ENCODE data around the gene OR3A3. TPM values are rescaled to one million over a fixed set of nuclear protein-coding genes. Genes with fewer than 3 reads are reported as not detected.
"Not testable (repeated sequence)": the region's sequence is repeated elsewhere in the genome, so short reads cannot be mapped to it uniquely, and the experiment has no call there.

OR3A3 gene
- total RNA-seq (2014; rRNA removed; shearing (Covaris generic)) = not detected in 2 replicates

DNA sequence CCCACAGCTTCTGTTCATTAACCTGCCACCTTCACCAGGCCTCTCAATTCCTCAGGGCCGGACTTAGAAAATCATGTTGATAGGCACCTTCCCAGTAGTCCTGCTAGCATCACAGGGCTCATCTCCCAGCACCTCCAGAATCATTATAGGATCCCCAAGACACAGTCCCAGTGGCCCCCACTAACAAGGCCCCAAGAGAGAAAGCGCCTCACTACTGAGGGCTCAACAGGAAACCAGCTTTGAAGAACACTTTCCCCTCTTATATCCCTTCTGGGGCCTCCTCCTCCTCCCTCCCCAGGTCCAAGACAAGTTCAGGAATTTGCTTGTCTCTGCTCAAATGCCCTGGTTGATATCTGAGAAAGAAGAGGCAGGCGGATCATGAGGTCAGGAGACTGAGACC is at the start of gene OR3A3:
Gene OR3A3 (plus strand): TSS at position 301 of the 400 bp plus-strand sequence.
- no peak for DNase-seq (ENCODE audit: low read depth)

DNA sequence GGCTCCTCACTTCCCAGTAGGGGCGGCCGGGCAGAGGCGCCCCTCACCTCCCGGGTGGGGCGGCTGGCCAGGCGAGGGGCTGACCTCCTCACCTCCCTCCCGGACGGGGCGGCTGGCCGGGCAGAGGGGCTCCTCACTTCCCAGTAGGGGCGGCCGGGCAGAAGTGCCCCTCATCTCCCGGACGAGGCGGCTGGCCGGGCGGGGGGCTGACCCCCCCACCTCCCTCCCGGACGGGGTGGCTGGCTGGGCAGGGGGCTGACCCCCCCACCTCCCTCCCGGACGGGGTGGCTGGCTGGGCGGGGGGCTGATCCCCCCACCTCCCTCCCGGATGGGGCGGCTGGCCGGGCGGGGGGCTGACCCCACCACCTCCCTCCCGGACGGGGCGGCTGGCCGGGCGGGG is 40.0 kb upstream of the OR3A3 start:
- DNase-seq (ENCODE audit: low read depth) = not testable (repeated sequence)

DNA sequence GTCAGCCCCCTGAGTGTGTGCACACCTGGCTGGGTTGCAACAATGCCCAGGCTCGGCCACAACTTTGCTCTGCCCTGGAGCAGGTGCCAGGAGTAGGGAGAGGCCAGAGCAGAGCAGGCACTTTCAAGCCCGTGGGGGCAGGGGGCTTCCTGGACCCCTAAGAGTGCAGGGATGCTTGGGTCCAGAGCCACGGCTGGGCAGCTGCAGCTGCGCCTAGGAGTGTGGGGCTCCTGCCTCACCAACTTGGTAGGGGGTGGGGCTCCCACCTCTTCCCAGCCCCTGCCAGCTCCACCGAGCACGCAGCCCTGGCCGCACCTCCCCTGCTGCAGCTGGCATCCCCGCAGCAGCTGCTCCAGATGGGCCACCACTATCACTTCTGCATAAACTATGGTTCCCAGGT is 32.8 kb upstream of the OR3A3 start:
- no peak for DNase-seq (ENCODE audit: low read depth)

DNA sequence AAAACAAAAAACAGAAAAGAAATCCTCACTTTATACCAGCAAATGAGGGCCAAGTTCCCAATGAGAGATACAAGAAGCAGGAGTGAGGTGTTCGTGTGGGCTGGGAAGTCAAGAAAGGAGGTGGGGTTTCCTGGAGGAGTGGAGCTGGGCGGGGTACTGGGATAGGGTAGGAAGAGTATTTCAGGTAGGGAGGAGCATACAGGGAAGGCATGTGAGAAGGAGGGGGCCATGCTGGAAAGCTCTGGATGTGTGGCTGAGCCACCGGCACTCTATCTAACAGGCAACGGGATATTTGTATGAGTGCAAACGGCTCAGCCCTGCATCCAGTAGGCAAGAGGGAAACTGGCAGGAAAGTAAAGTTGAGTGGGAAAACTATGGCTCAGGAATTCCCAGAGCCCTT is 29.2 kb upstream of the OR3A3 start:
- no peak for DNase-seq (ENCODE audit: low read depth)

DNA sequence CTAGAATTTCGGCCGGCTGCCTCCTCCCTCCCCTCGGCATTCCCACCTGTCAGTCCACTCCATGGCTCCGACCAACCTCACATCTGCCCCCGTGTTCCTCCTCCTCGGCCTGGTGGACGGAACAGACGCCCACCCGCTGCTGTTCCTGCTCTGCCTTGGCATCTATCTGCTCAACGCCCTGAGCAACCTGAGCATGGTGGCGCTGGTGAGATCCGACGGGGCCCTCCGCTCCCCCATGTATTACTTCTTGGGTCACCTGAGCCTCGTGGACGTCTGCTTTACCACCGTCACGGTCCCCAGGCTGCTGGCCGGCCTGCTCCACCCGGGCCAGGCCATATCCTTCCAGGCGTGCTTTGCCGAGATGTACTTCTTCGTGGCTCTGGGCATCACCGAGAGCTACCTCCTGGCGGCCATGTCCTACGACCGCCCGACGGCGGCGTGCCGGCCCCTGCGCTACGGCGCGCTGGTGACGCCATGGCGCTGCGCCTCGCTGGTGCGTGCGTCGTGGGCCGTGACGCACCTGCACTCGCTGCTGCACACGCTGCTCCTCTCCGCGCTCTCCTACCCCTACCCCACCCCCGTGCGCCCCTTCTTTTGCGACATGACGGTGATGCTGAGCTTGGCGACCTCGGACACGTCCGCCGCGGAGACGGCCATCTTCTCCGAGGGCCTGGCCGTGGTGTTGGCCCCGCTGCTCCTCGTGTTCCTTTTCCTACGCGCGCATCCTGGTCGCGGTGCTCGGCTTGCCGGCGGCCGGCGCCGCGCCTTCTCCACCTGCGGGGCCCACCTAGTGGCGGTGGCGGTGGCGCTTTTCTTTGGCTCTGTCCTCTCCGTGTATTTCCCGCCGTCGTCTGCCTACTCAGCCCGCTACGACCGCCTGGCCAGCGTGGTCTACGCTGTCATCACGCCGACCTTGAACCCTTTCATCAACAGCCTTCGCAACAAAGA is 25.0 kb upstream of the OR3A3 start, which contains the start of gene OR3A2:
Gene OR3A2 (minus strand): TSS at position 440 of the 948 bp plus-strand sequence.
- DNase-seq (ENCODE audit: low read depth) = no peak

DNA sequence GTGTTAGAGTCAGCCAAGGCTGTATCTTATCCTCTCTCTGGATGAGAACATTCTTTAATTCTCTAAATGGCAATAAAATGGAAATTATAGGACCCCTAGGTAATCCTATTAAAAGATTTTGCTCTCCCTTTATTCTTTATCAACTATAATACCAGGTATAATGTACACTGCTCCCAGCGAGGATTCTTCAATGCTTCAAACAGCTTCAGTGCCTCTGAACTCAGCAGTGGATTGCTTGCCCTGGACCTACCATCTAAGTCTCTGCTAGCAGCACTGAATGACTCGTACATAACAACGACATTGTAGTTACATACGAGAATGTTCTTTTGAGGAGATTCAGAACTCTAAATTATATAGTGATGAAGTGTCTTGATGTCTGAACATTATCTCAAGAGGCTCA is 21.4 kb upstream of the OR3A3 start:
- DNase-seq (ENCODE audit: low read depth) = no peak

DNA sequence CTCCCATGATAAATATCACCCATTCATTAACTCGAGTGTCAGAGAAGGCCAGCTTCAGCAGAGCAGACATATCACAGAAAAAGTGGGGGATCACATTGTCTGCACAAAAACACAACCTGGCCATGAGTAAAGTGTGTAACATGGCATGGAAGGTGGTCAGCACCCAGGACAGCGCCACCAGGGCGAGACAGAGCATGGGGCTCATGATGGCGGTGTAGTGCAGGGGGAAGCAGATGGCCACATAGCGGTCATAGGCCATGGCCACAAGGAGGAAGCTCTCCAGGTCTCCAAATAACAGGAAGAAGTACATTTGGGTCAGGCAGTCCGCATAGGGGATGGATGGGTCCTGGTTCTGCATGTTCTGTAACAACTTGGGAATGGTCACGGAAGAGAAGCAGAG is 13.4 kb upstream of the OR3A3 start:
- not testable (repeated sequence) for DNase-seq (ENCODE audit: low read depth)

DNA sequence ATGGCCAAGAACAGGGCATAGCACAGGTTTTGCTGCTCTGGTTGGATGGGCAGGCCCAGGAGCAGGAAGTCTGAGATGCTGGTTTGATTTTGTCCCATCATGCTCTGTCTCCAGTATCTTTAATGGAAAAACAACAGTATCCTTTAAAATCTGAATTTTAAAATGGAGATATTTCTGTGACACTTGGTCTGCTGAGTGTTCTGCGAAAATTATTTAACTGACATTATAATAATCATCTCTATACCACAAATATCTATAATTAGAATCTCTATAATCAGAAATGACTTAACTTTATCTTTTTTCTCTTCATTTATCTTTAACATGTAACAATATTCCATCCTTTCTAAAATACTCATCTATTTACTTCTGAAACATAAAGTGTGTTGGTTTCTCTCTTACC is 12.9 kb upstream of the OR3A3 start, which contains the start of gene OR1E1:
Gene OR1E1 (minus strand): TSS at position 101 of the 400 bp plus-strand sequence. CDS start 0 bp downstream, at position 101.
- no peak for DNase-seq (ENCODE audit: low read depth)

DNA sequence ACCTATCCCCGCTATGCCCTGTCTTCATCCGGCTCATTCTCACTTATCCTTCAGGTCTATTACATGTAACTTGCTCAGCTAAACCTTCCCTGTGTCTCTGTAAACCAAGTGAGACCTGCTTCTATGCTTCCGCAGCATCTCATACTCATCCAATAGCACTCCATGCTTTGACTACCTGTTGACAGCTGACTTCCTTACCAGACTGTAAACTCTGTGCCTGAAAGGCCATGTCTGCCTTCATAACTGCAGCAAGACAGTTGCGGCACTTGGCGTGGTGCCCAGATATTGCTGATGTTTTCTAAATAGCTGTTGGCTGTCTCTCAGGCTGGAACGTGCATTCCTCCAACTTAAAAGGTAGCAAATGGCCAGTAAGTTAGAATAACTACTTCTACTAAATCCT is 11.1 kb upstream of the OR3A3 start:
- no peak for DNase-seq (ENCODE audit: low read depth)

DNA sequence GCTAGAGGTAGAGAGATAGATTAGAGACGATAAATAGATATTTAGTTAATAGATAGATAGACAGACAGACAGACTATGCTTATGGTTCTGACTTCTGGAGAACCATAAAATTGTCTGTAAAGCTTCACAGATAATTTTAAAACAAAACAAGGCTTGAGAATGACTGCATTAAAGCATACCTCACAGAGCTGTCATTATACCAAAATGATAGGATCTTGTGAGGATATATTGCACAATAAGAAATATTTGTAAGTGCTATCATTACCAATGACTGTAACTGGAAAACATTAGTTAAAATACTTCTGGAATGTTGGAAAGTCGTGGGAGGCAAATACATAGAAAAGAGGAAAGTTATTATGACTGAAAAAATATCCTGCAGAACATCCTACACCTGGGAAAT is 9.4 kb upstream of the OR3A3 start:
- DNase-seq (ENCODE audit: low read depth) = no peak

DNA sequence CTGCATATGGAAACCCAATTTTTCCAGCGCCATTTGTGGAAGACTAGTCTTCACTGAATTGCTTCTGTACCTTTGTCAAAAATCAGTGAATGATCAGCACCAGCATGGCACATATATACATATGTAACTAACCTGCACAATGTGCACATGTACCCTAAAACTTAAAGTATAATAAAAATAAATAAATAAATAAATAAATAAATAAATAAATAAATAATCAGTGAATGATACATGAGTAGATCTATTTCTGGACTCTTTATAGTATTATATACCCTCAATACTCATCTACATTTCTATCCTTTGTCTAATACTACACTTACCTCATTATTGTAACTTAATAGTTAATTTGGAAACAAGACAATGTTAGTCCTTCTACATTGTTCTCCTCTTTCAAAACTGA is 7.3 kb upstream of the OR3A3 start:
- not testable (repeated sequence) for DNase-seq (ENCODE audit: low read depth)

DNA sequence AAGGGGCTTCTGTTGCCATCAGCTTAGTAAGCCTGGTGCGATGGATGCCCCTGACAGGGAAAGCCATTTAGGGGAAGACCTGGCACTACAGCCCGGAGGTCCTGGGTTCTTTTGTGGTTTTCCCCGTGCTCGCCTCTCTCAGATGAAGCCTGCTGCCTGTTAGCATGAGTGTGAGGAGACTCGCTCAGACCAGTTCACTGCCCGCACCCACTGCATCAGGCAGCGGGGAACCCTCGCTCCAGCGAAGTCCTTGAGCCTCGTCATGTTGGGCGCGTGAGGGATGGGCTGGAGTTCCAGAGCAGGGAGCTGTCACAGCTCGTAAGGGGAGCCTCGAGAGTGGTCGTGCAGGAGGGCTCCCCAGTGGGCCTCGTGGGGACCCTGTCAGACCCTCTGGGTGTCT is 1.0 kb downstream of the OR3A3 start:
- DNase-seq (ENCODE audit: low read depth) = not testable (repeated sequence)

DNA sequence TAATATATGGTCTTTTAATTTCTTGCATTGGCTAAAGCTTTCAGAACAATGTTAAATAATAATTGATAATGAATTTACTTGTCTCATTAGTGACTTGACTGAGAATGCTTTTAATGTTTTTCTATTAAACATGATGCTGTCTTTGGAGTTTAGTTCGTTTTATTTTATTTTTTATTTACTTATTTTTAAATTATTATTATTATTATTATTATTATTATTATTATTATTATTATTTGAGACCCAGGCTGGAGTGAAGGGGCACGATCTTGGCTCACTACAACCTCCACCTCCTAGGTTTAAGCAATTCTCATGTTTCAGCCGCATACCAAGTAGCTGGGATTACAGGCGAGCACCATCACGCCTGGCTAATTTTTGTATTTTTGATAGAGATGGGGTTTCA is 4.4 kb downstream of the OR3A3 start:
- no peak for DNase-seq (ENCODE audit: low read depth)

DNA sequence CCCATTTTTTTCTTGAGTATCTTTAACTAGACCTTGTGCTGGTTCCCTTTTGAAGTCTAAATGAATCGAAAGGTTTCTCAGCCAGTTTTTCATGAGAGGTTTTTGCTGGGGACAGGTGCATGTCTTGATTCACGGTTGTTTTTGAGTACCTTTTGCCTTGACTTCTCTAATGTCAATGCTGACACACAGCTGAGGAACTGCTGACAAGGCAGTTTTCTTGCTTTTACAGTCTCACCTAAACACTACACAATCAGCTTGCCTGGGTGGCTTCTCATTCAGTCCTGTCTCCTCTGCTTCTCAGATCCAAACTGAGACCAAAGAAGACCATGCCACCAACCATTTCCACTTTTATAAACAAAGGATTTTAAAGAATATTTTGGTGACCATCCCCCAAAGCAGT is 7.1 kb downstream of the OR3A3 start:
- no peak for DNase-seq (ENCODE audit: low read depth)

DNA sequence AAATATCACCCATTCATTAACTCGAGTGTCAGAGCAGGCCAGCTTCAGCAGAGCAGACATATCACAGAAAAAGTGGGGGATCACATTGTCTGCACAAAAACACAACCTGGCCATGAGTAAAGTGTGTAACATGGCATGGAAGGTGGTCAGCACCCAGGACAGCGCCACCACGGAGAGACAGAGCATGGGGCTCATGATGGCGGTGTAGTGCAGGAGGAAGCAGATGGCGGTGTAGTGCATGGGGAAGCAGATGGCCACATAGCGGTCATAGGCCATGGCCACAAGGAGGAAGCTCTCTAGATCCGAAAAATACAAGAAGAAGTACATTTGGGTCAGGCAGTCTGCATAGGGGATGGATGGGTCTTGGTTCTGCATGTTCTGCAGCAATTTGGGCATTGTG is 22.0 kb downstream of the OR3A3 start:
- not testable (repeated sequence) for DNase-seq (ENCODE audit: low read depth)

DNA sequence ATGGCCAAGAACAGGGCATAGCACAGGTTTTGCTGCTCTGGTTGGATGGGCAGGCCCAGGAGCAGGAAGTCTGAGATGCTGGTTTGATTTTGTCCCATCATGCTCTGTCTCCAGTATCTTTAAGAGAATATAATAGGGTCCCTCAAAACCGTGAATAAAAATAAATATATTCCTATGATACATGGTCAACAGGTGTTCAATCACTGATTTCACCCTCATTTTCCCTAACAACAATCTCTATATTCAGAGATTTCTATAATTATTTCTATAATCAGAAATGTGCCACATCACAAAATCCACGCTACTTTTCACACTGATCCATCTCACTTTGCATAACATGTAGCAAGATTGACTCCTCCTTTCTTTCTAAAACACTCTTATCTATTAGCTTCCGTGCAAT is 22.6 kb downstream of the OR3A3 start, which contains the start of gene OR1E2:
Gene OR1E2 (minus strand): TSS at position 101 of the 400 bp plus-strand sequence. CDS start 0 bp downstream, at position 101.
- DNase-seq (ENCODE audit: low read depth) = no peak

DNA sequence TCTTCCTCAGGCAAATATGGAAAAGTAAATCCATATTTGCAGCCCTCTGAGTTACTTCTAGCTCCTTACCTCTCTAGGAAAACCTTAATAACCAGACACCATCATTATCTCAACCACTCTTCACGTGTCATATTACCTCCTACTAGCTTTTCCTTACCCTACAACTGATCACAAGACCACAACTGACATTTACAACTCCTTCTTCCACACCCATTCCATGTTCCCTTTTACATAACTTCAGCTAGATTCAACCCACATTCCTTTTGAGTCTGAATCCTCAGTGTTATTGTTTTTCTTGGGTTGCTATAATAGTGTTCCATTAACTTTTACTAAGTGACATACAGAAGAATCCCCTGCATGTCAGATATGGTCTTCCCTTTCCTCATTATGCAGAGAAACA is 27.2 kb downstream of the OR3A3 start:
- DNase-seq (ENCODE audit: low read depth) = no peak

DNA sequence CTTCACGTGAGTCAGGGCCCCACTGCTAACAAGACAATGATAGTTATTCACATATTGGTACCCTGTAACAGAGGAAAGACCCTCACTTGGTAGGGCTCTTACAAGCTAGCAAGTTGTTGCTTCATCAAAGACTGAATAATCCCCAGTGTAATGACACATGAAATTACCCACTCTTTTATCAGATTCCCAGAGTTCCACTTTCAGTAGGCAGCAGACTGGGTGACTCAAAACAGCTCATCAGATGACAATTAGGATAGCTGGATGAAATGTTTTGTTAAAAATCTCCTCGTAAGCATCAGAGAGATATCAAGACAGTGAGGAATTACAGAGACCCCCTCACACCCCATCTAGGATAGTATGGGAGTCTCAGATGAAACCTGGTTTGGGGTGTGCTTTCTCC is 29.3 kb downstream of the OR3A3 start:
- DNase-seq (ENCODE audit: low read depth) = no peak

DNA sequence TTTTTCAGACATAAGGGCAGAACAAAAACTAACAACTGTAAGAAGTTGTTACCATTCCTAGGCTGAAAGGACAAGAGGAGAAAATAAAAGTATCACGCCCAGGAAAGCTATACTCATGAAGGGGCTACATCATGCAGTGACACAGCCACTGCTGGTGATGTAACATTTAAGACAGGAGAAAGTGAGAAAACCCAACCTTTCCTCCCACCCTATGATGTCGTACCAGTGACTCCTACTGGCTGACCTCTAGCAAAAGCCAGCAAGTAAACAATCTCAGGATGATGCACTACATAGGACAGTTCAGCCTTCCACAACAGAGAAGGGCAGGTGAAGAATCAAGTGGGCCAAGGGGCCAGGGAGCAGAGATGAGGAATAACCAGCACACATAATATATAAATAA is 36.5 kb downstream of the OR3A3 start:
- no peak for DNase-seq (ENCODE audit: low read depth)

DNA sequence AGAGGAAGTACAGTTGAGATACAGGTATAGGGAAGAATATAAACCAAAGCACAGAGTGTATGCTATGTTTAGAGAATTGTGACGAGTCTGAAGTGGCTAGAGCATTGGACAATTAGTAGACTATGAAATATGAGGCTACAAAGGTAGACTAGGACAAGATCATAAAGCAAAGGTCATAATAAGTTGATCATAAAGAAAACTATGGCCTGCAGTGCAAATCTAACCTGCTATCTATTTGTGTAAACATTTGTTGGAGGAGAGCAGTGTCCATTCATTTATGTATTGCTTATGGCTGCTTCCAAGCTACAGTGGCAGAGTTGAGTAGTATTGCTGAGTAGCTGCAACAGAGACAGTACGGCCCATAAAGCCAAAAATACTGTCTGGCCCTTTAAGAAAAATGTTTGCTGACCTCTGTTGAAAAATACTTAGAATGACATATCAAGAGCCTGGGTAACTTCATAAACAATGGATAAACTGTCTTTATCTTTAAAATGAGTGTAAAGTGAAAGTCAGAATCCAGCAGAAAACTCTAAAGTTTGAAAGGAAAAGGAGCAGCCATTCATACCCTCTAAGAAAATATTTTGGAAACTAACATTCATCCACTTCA is 37.0 kb downstream of the OR3A3 start:
- DNase-seq (ENCODE audit: low read depth) = no peak

DNA sequence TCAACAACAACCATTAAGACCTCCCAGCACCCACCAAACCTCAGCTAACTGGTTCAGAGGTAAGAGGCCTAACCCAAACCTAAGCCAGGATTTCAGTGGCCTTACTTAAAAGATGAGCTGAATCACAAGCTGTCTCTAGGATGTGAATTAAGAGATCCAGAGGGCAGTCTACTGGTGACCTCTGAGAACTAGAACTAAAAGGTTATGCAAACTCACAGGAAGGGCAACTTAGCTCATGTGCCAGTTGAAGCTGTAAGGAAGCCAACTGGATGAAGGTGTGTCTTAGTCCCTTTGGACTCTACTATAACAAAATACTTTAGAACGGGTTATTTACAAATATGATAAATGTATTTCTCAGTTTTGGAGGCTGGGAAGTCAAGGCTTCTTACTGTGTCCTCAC is 55.2 kb downstream of the OR3A3 start:
- DNase-seq (ENCODE audit: low read depth) = not testable (repeated sequence)

DNA sequence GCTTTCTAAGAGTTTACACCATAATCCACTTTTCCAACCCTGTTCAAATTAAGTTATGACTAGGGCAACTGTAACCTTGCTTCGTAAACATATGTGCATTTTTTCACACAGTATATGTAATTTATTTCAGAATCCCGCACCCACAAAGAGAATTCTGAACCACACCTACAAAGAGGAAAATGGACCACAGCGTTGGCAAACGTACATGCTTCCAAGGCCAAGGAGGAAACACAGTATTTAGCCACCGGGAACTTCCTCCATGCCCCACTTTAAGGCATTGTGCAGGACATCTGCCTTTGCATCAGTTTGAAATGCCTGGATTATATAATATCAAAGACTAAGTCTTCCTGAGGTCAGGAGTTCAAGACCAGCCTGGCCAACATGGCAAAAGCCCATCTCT is 58.4 kb downstream of the OR3A3 start:
- no peak for DNase-seq (ENCODE audit: low read depth)

DNA sequence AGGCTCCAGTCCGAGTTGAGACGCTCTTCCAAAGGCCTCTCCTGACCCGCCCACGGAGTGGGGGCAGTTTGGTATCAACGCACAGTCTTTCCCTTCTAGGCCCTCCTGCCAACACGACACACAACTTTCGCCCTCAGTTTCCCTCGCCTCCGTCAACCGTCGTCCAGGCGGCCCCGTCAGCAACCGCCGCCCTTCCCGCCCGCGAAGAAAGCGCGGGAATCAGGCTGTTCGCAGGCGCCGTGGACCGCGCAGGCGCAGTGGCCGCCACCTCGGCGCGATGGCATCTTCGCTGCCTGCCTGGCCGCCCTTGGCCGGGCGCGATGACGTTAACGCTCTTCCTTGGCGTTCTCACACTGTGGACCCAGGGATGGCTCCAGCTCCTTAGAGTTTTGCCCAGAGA is 60.4 kb downstream of the OR3A3 start, which contains the start of gene SPATA22:
Gene SPATA22 (minus strand): TSS at position 221 of the 400 bp plus-strand sequence. CDS start 2,494 bp downstream, outside the sequence.
- DNase-seq (ENCODE audit: low read depth) = no peak
